GM19099 (cell line): Measurements from ENCODE around the gene RHOH.

Source experiments
- POLR2A ChIP-seq: IDR thresholded peaks from 3 replicates; pipeline ENCODE4 v1.6.1; 2011; ENCODE audit warnings: low read depth; ENCODE audit not compliant: insufficient read length; ENCODE audit errors: extremely low read depth

Gene RHOH

GRCh38 chr4:40251366-40251765 is 54.5 kb downstream of the RHOH start:
- TF ChIP-seq POLR2A: no peak

GRCh38 chr4:40253906-40254305 is 57.1 kb downstream of the RHOH start:
- TF ChIP-seq POLR2A: no peak

GRCh38 chr4:40254608-40255392 is 58.0 kb downstream of the RHOH start:
- no peak for TF ChIP-seq POLR2A

GRCh38 chr4:40255393-40256281 is 58.8 kb downstream of the RHOH start:
- TF ChIP-seq POLR2A: no peak

DNA sequence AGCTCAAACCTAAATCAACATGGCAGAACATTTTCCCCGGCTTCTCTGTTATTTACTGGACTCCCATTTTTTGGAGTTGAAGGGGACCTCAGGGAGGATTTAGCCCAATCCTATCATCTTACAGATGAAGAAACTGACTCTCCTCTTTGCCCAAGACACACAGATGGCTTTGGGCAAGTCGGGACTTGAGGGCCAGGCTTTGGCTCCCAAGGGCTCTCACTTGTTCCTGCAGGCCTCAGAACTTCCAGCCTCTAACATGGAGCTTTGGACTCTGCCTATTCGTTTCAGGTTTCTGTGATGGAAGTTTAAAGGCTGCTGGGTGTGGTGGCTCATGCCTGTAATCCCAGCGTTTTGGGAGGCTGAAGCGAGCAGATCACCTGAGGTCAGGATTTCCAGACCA is 59.5 kb downstream of the RHOH start:
- no peak for TF ChIP-seq POLR2A

DNA sequence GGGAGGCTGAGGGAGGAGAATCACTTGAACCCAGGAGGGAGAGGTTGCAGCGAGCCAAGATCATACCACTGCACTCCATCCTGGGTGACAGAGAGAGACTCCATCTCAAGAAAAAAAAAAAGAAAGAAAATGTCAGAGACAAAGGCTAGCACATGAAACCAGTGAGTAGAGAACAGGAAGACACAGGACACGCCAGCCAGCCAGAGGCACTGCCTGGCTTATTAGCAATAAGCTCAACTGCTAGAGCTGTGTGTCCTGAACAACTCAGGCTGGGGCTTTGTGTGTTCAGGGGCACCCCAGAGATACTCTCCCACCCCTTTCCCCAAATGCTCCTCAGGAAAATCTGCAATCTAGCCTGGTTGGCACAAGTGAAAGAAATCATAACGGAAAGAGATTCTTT is 60.0 kb downstream of the RHOH start:
- TF ChIP-seq POLR2A: no peak

- TF ChIP-seq POLR2A: no peak
Observed at GRCh38 chr4:40258627-40259026, 61.8 kb downstream of the RHOH start.

GRCh38 chr4:40261231-40262076 is 64.6 kb downstream of the RHOH start:
- TF ChIP-seq POLR2A: no peak

DNA sequence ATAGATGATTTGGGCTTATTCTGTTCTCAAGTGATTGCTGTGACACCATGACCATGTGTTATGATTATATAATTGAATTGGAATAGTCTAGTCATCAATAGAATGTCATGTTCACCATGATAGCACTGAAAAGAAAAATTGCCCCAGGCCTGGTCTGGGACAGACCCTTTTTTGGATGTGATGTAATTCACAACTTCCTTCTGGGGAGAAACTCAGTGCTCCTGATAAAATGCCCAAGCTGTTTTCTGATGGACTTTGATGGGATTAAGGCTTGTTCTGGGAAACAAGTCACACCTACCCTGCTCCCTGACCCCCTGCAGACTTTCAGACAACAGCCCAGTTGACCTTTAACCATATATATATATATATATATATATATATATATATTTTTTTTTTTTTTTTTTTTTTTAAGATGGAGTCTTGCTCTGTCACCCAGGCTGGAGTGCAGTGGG is 65.3 kb downstream of the RHOH start:
- TF ChIP-seq POLR2A: no peak

- TF ChIP-seq POLR2A: no peak
Observed at GRCh38 chr4:40262861-40263260, 66.0 kb downstream of the RHOH start.

- TF ChIP-seq POLR2A: no peak
Observed at GRCh38 chr4:40264497-40264896, 67.7 kb downstream of the RHOH start.

DNA sequence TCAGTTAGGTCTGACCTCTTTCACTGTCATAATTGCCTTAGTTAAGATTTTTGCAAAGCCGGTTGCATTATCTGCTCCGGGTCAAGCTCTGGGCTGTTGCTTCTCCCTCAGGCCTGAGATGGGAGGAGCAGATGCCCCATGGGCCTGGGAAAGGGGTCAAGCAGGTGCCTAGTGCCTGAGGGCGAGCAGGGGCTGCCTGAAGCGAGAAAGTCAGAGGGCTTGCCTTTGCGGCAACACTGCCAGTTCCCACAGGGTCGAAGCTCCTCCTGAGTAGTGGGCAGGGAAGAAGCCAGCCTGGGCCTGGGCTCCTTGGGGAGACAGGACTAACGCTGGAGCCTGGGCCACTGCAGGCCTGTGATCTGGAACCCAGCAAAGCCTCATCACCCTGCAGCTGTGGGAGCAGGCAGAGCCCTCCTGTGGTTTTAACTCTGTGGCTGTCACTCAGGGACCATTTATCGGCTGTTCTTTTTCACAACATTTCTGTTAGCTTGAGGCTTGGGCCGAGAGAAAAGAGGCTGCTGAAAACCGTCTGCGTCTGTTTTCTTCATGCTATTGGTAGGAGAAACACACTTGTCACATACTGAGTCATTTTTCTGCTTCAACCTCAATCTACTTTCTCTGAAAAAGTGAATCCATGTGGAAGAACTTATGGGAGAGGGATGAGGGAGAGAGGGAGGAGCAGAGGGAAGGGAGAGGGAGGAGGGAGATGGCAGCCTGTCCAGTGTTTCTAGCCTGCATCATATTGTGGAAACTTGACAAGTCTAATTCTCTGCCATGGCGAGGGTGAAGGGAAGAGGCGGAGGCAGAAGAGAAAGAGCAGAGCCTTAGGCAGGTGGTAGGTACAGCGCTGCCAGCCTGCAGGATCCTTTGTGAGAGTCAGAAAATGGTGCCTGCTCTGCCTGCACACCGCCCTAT is 68.4 kb downstream of the RHOH start:
- TF ChIP-seq POLR2A: no peak

GRCh38 chr4:40265910-40266274 is 69.1 kb downstream of the RHOH start:
- TF ChIP-seq POLR2A: no peak

GRCh38 chr4:40269133-40269532 is 72.3 kb downstream of the RHOH start:
- no peak for TF ChIP-seq POLR2A
